GM19025 (cell line): Measurements from ENCODE around the gene ARMH1.

Experiments
- ATAC-seq: cut with Tn5 transposase; IDR thresholded peaks from one replicate; pipeline ENCODE4 v1.9.1; 2021; ENCODE audit warnings: mild to moderate bottlenecking, low read depth, moderate library complexity; ENCODE audit not compliant: unreplicated experiment

ARMH1 gene

GRCh38 chr1:44674113-44675000 lies at the start of gene ARMH1, which contains the start of gene TMEM53:
Gene ARMH1 (plus strand): TSS chr1:44674714. CDS start chr1:44689698, 14,984 bp downstream.
Gene TMEM53 (minus strand): TSS chr1:44674481. CDS start chr1:44674391, 90 bp downstream.
- peak; percentile 89 for ATAC-seq

- ATAC-seq, result no peak
These were observed 49.2 kb upstream of the ARMH1 start for GRCh38 chr1:44625348-44625747.

- no peak for ATAC-seq
These were observed 45.4 kb upstream of the ARMH1 start for GRCh38 chr1:44628962-44629756.

- ATAC-seq, result no peak
These were observed 44.4 kb upstream of the ARMH1 start for GRCh38 chr1:44630116-44630515.

- no peak for ATAC-seq
These were observed 43.2 kb upstream of the ARMH1 start for GRCh38 chr1:44631333-44631646.

GRCh38 chr1:44631647-44632539 lies 42.6 kb upstream of the ARMH1 start:
- ATAC-seq, result peak; percentile 71

GRCh38 chr1:44632598-44632997 lies 41.9 kb upstream of the ARMH1 start:
- ATAC-seq, result no peak

- ATAC-seq, result no peak
These were observed 39.8 kb upstream of the ARMH1 start for GRCh38 chr1:44634606-44635189.

- ATAC-seq, result no peak
These were observed 39.1 kb upstream of the ARMH1 start for GRCh38 chr1:44635439-44635838.

GRCh38 chr1:44636083-44636687 lies 38.3 kb upstream of the ARMH1 start:
- ATAC-seq, result no peak

- ATAC-seq, result no peak
These were observed 37.6 kb upstream of the ARMH1 start for GRCh38 chr1:44636688-44637598.

- ATAC-seq, result no peak
These were observed 36.7 kb upstream of the ARMH1 start for GRCh38 chr1:44637702-44638411.

GRCh38 chr1:44640200-44640853 lies 34.2 kb upstream of the ARMH1 start:
- no peak for ATAC-seq

- ATAC-seq, result no peak
These were observed 33.1 kb upstream of the ARMH1 start for GRCh38 chr1:44641126-44642102.

GRCh38 chr1:44642255-44642654 lies 32.3 kb upstream of the ARMH1 start:
- no peak for ATAC-seq

GRCh38 chr1:44642925-44643324 lies 31.6 kb upstream of the ARMH1 start:
- no peak for ATAC-seq
